ENCODE measurements around the gene CYP3A5.
"Not testable (repeated sequence)": the region's sequence is repeated elsewhere in the genome, so short reads cannot be mapped to it uniquely, and the experiment has no call there.

CYP3A5 gene

GRCh38 chr7:99685871-99686608 is 6.2 kb upstream of the CYP3A5 start:
- not testable (repeated sequence) for DNase-seq (ENCODE audit: low read depth)

- DNase-seq (ENCODE audit: low read depth), result no peak
These were observed 5.4 kb upstream of the CYP3A5 start for GRCh38 chr7:99685129-99685758.

- no peak for DNase-seq (ENCODE audit: low read depth)
These were observed 780 bp downstream of the CYP3A5 start for GRCh38 chr7:99679032-99679399.

GRCh38 chr7:99677648-99678045 is 2.1 kb downstream of the CYP3A5 start:
- DNase-seq (ENCODE audit: low read depth), result no peak

GRCh38 chr7:99677013-99677647 is 2.7 kb downstream of the CYP3A5 start:
- no peak for DNase-seq (ENCODE audit: low read depth)

- no peak for DNase-seq (ENCODE audit: low read depth)
These were observed 4.6 kb downstream of the CYP3A5 start for GRCh38 chr7:99674995-99675742.

GRCh38 chr7:99672573-99672972 is 7.2 kb downstream of the CYP3A5 start:
- no peak for DNase-seq (ENCODE audit: low read depth)

- DNase-seq (ENCODE audit: low read depth), result no peak
These were observed 10.0 kb downstream of the CYP3A5 start for GRCh38 chr7:99669782-99670181.

- no peak for DNase-seq (ENCODE audit: low read depth)
These were observed 11.3 kb downstream of the CYP3A5 start for GRCh38 chr7:99668541-99668940.

GRCh38 chr7:99667179-99667578 is 12.6 kb downstream of the CYP3A5 start:
- DNase-seq (ENCODE audit: low read depth), result no peak

GRCh38 chr7:99666013-99666395 is 13.8 kb downstream of the CYP3A5 start:
- no peak for DNase-seq (ENCODE audit: low read depth)

- DNase-seq (ENCODE audit: low read depth), result no peak
These were observed 14.3 kb downstream of the CYP3A5 start for GRCh38 chr7:99665312-99666012.

GRCh38 chr7:99657879-99658278 is 21.9 kb downstream of the CYP3A5 start:
- not testable (repeated sequence) for DNase-seq (ENCODE audit: low read depth)

GRCh38 chr7:99654626-99655025 is 25.2 kb downstream of the CYP3A5 start:
- not testable (repeated sequence) for DNase-seq (ENCODE audit: low read depth)

GRCh38 chr7:99653754-99654153 is 26.0 kb downstream of the CYP3A5 start:
- DNase-seq (ENCODE audit: low read depth), result no peak

- DNase-seq (ENCODE audit: low read depth), result not testable (repeated sequence)
These were observed 26.5 kb downstream of the CYP3A5 start for GRCh38 chr7:99653269-99653668.

- DNase-seq (ENCODE audit: low read depth), result no peak
These were observed 27.1 kb downstream of the CYP3A5 start for GRCh38 chr7:99652671-99653070.

- DNase-seq (ENCODE audit: low read depth), result no peak
These were observed 28.5 kb downstream of the CYP3A5 start for GRCh38 chr7:99651290-99651689.

- no peak for DNase-seq (ENCODE audit: low read depth)
These were observed 31.0 kb downstream of the CYP3A5 start for GRCh38 chr7:99648843-99649242.

GRCh38 chr7:99645590-99645989 is 34.2 kb downstream of the CYP3A5 start:
- no peak for DNase-seq (ENCODE audit: low read depth)

- no peak for DNase-seq (ENCODE audit: low read depth)
These were observed 35.4 kb downstream of the CYP3A5 start for GRCh38 chr7:99644431-99644830.

GRCh38 chr7:99643464-99643863 is 36.3 kb downstream of the CYP3A5 start:
- no peak for DNase-seq (ENCODE audit: low read depth)
